ENCODE results near the gene FNBP1.

- no peak for TF ChIP-seq CTCF (IDR thresholded peaks at IDR 0.05 in 4 of 5, conservative IDR thresholded peaks at IDR 0.05 in 1 of 5)
- TF ChIP-seq POLR2A (IDR thresholded peaks at IDR 0.05) = no peak
Measured at GRCh38 chr9:130049431-130050210, 6.6 kb upstream of the FNBP1 start.
